ENCODE data around the gene MAPK12. TPM values are rescaled to one million over a fixed set of nuclear protein-coding genes. Genes with fewer than 3 reads are reported as not detected.
"Not testable (repeated sequence)": the region's sequence is repeated elsewhere in the genome, so short reads cannot be mapped to it uniquely, and the experiment has no call there.

The MAPK12 gene
- total and polyA plus RNA-seq, 2 of the 4 experiments (the other 2 are of a cell fraction): 41.0 to 56.3 TPM

DNA sequence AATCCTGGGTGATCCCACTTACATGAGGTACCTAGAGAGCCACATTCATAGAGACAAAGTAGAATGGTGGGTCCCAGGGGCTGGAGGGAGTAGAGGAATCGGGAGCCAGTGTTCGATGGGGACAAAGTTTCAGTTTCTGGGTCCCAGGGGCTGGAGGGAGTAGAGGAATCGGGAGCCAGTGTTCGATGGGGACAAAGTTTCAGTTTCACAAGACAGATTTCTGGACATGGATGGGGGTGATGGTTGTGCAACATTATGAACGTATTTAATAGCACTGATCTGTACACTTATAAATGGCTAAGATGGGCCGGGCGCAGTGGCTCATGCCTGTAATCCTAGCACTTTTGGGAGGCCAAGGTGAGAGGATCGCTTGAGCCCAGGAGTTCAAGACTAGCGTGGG, 56.5 kb downstream of the MAPK12 start:
- H2AFZ ChIP-seq (replicated peaks; ENCODE audit: low read length, poor library complexity); H3K4me2 ChIP-seq (ENCODE audit: low read depth, low read length); H3K9me1 ChIP-seq (ENCODE audit: insufficient read depth, low read length); H3K27me3 ChIP-seq (ENCODE audit: control insufficient read depth, insufficient read depth, low read length); H2BK15ac ChIP-seq (ENCODE audit: low read depth, low read length); ATAC-seq (ENCODE audit: low read depth); POLR2A ChIA-PET (ENCODE audit: unreplicated experiment); H4K5ac ChIP-seq (ENCODE audit: low read depth, low read length); H4K91ac ChIP-seq (ENCODE audit: insufficient read depth, low read depth, low read length); H2BK5ac ChIP-seq (ENCODE audit: low read depth, low read length, poor library complexity, severe bottlenecking); H2BK20ac ChIP-seq (ENCODE audit: low read depth, low read length); H3K14ac ChIP-seq (replicated peaks; ENCODE audit: low read depth, low read length); H3K4me1 ChIP-seq (ENCODE audit: control insufficient read depth, insufficient read depth, low read length); H3K23ac ChIP-seq (ENCODE audit: low read depth, low read length); H3K9ac ChIP-seq (ENCODE audit: low read depth, low read length); H2BK120ac ChIP-seq (ENCODE audit: low read depth, low read length); H3K56ac ChIP-seq (ENCODE audit: extremely low read depth, insufficient read depth, low read length); DNase-seq; H2AK5ac ChIP-seq (ENCODE audit: low read depth, low read length); H3K4me3 ChIP-seq (ENCODE audit: insufficient read depth, low read depth, low read length); dilution Hi-C loops (cut with HindIII; ENCODE audit: low sequenced_read_pairs, unreplicated experiment); H2AK9ac ChIP-seq (replicated peaks; ENCODE audit: low read depth, low read length, poor library complexity); H3K27ac ChIP-seq (ENCODE audit: insufficient read depth, low read length); H4K8ac ChIP-seq (ENCODE audit: low read depth in 2 of 2, low read length in 2 of 2); H3K18ac ChIP-seq (ENCODE audit: low read depth, low read length); CTCF ChIA-PET; BruUV-seq (replicated peaks); H3K4ac ChIP-seq (ENCODE audit: low read depth, low read length); H3K9me3 ChIP-seq (ENCODE audit: control insufficient read depth, insufficient read depth, low read length): not testable (repeated sequence)
- in situ Hi-C loops (cut with MboI; ENCODE audit: low sequenced_read_pairs): loop anchor here (25.0 kb wide), 1 partner anchor 393 kb away; no protein-coding TSS in a partner anchor
- Histone ChIP-seq H4K20me1 (ENCODE audit: insufficient read depth, low read length) (peaks cover 30% of the 10 kb centered on the region), H3K79me1 (ENCODE audit: low read depth in 1 of 2, low read length in 2 of 2) (peaks cover 33 to 68% of the 10 kb centered on the region in 2 experiments), H3K36me3 (ENCODE audit: control insufficient read depth, insufficient read depth, low read length) (peaks cover 24% of the 10 kb centered on the region)
- TF ChIP-seq CEBPB (IDR thresholded peaks at IDR 0.05; ENCODE audit: low read depth, low read length): 0 out of 2 replicates have a peak, but pooled peaks have one; percentile 15
- 91% methylated on average over 7 of the region's 9 CpGs; no CpG with 5 or more reads in 1 of the 2 experiments for WGBS, 2 experiments (ENCODE audit: extremely low coverage in 2 of 2, insufficient read length in 1 of 2)
- intact Hi-C loops (cut with micrococcal nuclease): loop anchor here (10.0 kb wide), 1 partner anchor 230 kb away; no protein-coding TSS in a partner anchor
